ENCODE data around the gene TMEM150B.

Gene TMEM150B

GRCh38 chr19:55353803-55354697, 28.9 kb upstream of the TMEM150B start:
- TF ChIP-seq CTCF (conservative IDR thresholded peaks at IDR 0.05; ENCODE audit: low read depth, low read length): no peak
- no peak for DNase-seq (ENCODE audit: low read depth)
- peak overlapping the region; percentile 51 for H3K4me3 ChIP-seq (ENCODE audit: low read length)

- no peak for DNase-seq (ENCODE audit: low read depth)
- TF ChIP-seq CTCF (conservative IDR thresholded peaks at IDR 0.05; ENCODE audit: low read depth, low read length): no peak
- H3K4me3 ChIP-seq (ENCODE audit: low read length): peak overlapping the region; percentile 51
These were observed 28.2 kb upstream of the TMEM150B start for GRCh38 chr19:55353356-55353802.

- DNase-seq (ENCODE audit: low read depth): no peak
- H3K4me3 ChIP-seq (ENCODE audit: low read length): no peak overlapping the region
- TF ChIP-seq CTCF (conservative IDR thresholded peaks at IDR 0.05; ENCODE audit: low read depth, low read length): no peak
These were observed 27.5 kb upstream of the TMEM150B start for GRCh38 chr19:55352549-55353145.

- TF ChIP-seq CTCF (conservative IDR thresholded peaks at IDR 0.05; ENCODE audit: low read depth, low read length): no peak
- no peak overlapping the region for H3K4me3 ChIP-seq (ENCODE audit: low read length)
- no peak for DNase-seq (ENCODE audit: low read depth)
These were observed 26.9 kb upstream of the TMEM150B start for GRCh38 chr19:55352040-55352439.

GRCh38 chr19:55350620-55351315, 25.6 kb upstream of the TMEM150B start:
- no peak for TF ChIP-seq CTCF (conservative IDR thresholded peaks at IDR 0.05; ENCODE audit: low read depth, low read length)
- H3K4me3 ChIP-seq (ENCODE audit: low read length): no peak overlapping the region
- DNase-seq (ENCODE audit: low read depth): no peak

- H3K4me3 ChIP-seq (ENCODE audit: low read length): no peak overlapping the region
- no peak for DNase-seq (ENCODE audit: low read depth)
These were observed 23.3 kb upstream of the TMEM150B start for GRCh38 chr19:55348317-55349034.

More at GRCh38 chr19:55348317-55349034, 23.3 kb upstream of the TMEM150B start:
- TF ChIP-seq CTCF (conservative IDR thresholded peaks at IDR 0.05; ENCODE audit: low read depth, low read length): no peak
